Activated CD4-positive, alpha-beta T cell treated with anti-CD3 and anti-CD28 coated beads, Interleukin-2, amount 10 ng/mL, durations not matched to agents 7 days and 5 days (primary cell): ENCODE data around the gene MYL6B. TPM values are rescaled to one million over a fixed set of nuclear protein-coding genes. Genes with fewer than 3 reads are reported as not detected.

Source experiments
- CTCF ChIA-PET: fragments of 350-600 bp; sonication (Branson Sonifier 250); formaldehyde crosslinking; loops from one replicate; lab custom pipeline; 2021; ENCODE audit warnings: antibody characterized with exemption; lab: Charles Lee
- POLR2A ChIA-PET: fragments of 350-600 bp; sonication (Branson Sonifier 250); formaldehyde crosslinking; loops from one replicate; lab custom pipeline; 2021; ENCODE audit warnings: antibody characterized with exemption; lab: Charles Lee
- DNase-seq: peaks from one replicate; pipeline ENCODE4 v3.0.0-alpha.2; 2020
- H3K27ac Mint-ChIP-seq: one replicate; pipeline ENCODE4 v1.8.0; 2021; ENCODE audit warnings: mild to moderate bottlenecking, moderate library complexity, mixed read lengths
- H3K27me3 Mint-ChIP-seq: one replicate; pipeline ENCODE4 v1.8.0; 2021; ENCODE audit warnings: mixed read lengths
- H3K36me3 Mint-ChIP-seq: one replicate; pipeline ENCODE4 v1.8.0; 2021; ENCODE audit warnings: low read depth, mixed read lengths
- H3K4me1 Mint-ChIP-seq: one replicate; pipeline ENCODE4 v1.8.0; 2021; ENCODE audit warnings: mixed read lengths
- H3K4me3 Mint-ChIP-seq: one replicate; pipeline ENCODE4 v1.8.0; 2021; ENCODE audit warnings: mild to moderate bottlenecking, moderate library complexity, mixed read lengths
- H3K9me3 Mint-ChIP-seq: one replicate; pipeline ENCODE4 v1.8.0; 2021; ENCODE audit warnings: mixed read lengths
- total RNA-seq, 2 experiments: library from RNA; stranded (reverse); gene quantifications; one replicate each; pipeline ENCODE4 v1.2.3, GENCODE V29; 2021

MYL6B gene
- total RNA-seq, 2 experiments from 2014 or later = 56.6 to 63.4 TPM

- no peaks in the 10 kb centered on the region for H3K9me3 Mint-ChIP-seq
- POLR2A ChIA-PET = interaction anchor here (0.6 kb wide), 1 partner anchor 482 kb away, joined by 3 read pairs; no protein-coding TSS in a partner anchor
- peak overlapping the region; percentile 73 for H3K27ac Mint-ChIP-seq
- peaks cover 37% of the 10 kb centered on the region for H3K4me1 Mint-ChIP-seq
- H3K27me3 Mint-ChIP-seq = no peaks in the 10 kb centered on the region
- no peak for DNase-seq
- H3K4me3 Mint-ChIP-seq = no peak overlapping the region
- CTCF ChIA-PET = interaction anchor here (0.6 to 10.3 kb wide), 14 partner anchors 8 to 231 kb away, joined by 3 to 80 read pairs (median 4); partner anchors contain the start of genes ANKRD52, ESYT1, MYL6B and RNF41
- peaks cover 70% of the 10 kb centered on the region for H3K36me3 Mint-ChIP-seq
Measured at GRCh38 chr12:56162468-56163290, 10.3 kb downstream of the MYL6B start.

- H3K4me3 Mint-ChIP-seq = no peak overlapping the region
- no peak for DNase-seq
- peaks cover 37% of the 10 kb centered on the region for H3K4me1 Mint-ChIP-seq
- H3K36me3 Mint-ChIP-seq = peaks cover 69% of the 10 kb centered on the region
- POLR2A ChIA-PET = no interaction called here
- no peaks in the 10 kb centered on the region for H3K27me3 Mint-ChIP-seq
- no peak overlapping the region for H3K27ac Mint-ChIP-seq
- H3K9me3 Mint-ChIP-seq = no peaks in the 10 kb centered on the region
- CTCF ChIA-PET = interaction anchor here (1.0 to 10.3 kb wide), 10 partner anchors 9 to 58 kb away, joined by 3 to 80 read pairs (median 6); partner anchors contain the start of genes ESYT1, MYL6B, RNF41 and SMARCC2
Measured at GRCh38 chr12:56163533-56164344, 11.4 kb downstream of the MYL6B start.

DNA sequence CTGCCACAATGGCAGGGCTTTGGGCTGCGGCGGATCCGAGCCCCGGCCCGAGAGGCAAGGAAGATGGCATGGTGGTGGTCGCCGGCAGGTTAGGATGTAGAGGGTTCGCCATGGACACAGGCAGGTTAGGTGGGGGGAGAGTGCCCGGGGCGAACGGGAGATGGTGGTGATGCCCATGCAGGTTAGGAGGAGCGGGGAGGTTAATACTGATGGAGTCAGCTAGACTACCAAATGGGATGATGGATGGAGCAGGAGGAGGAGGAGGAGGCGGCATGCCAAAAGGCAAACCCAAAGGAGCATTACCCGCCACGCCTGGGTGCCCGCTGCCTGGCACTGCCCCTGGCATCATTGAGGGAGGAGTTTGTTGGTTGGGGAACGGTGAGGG lies 11.9 kb downstream of the MYL6B start:
- Mint-ChIP-seq H3K9me3 (no peaks in the 10 kb centered on the region), H3K36me3 (peaks cover 66% of the 10 kb centered on the region), H3K27ac (no peak overlapping the region), H3K4me3 (no peak overlapping the region), H3K4me1 (peaks cover 33% of the 10 kb centered on the region), H3K27me3 (no peaks in the 10 kb centered on the region)
- POLR2A ChIA-PET = no interaction called here
- DNase-seq = no peak
- CTCF ChIA-PET = interaction anchor here (1.5 to 10.3 kb wide), 2 partner anchors 11 to 25 kb away, joined by 6 to 80 read pairs; partner anchors contain the start of gene SMARCC2

DNA sequence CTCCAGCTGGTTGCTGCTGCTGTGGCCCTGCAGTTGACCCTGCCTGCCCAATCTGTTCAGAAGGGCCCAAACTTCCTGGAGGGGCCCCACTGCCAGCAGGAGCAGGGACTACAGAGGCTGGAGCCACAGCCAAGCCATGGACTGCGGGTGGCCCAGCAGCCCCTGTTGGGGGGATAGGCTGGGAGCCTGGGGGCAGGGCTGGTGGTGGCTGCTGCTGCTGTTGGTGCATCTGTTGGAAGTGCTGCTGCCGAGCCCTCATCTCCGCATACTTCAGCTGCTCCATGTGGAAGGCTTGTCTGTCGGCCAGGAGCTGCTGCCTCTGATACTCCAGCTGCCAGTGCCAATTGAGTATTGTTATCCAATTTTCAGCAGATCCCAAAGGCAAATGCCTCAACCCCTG lies 13.0 kb downstream of the MYL6B start:
- Mint-ChIP-seq H3K9me3 (no peaks in the 10 kb centered on the region), H3K4me1 (peaks cover 22% of the 10 kb centered on the region), H3K27me3 (no peaks in the 10 kb centered on the region), H3K27ac (no peak overlapping the region), H3K36me3 (peaks cover 65% of the 10 kb centered on the region), H3K4me3 (no peak overlapping the region)
- DNase-seq = no peak
- CTCF ChIA-PET = interaction anchor here (0.6 to 10.3 kb wide), 6 partner anchors 10 to 587 kb away, joined by 4 to 80 read pairs (median 4); partner anchors contain the start of genes PRIM1, SMARCC2 and ZC3H10
- POLR2A ChIA-PET = interaction anchor here (0.7 kb wide), 1 partner anchor 9 kb away, joined by 4 read pairs; no protein-coding TSS in a partner anchor

DNA sequence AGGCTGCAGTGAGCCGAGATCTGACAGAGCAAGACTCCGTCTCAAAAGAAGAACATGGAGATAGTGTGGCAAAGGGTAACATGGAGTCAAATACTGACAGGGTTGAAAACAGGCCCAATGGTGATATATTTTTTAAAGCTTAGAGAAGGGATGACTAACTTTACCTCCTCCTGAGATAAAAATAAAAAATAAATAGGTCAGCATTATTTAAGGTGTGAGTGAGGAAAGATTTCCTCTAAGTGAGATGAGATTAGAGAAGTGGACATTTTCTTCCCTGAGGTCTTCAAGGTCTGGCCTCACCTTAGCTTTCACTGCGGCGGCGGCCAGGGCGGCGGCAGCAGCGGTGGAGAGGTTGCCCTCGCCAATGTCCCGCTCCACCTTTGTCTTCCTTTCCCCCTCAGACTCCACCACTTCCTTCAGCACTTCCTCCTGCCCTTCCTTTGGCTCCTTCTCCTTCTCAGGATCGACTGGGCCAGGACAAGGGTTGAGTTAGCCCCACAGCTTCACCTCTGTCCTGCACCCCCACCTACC lies 16.9 kb downstream of the MYL6B start:
- ChIA-PET POLR2A (no interaction called here), CTCF (interaction anchor here (1.6 kb wide), 1 partner anchor 20 kb away, joined by 6 read pairs; the partner anchor contains the start of gene SMARCC2)
- H3K27ac Mint-ChIP-seq = peak overlapping the region; percentile 54
- H3K27me3 Mint-ChIP-seq = no peaks in the 10 kb centered on the region
- peaks cover 2% of the 10 kb centered on the region for H3K4me1 Mint-ChIP-seq
- H3K36me3 Mint-ChIP-seq = peaks cover 61% of the 10 kb centered on the region
- no peak for DNase-seq
- H3K9me3 Mint-ChIP-seq = no peaks in the 10 kb centered on the region
- H3K4me3 Mint-ChIP-seq = no peak overlapping the region

- no peak for DNase-seq
- Mint-ChIP-seq H3K4me3 (no peak overlapping the region), H3K36me3 (peaks cover 61% of the 10 kb centered on the region), H3K27ac (no peak overlapping the region), H3K27me3 (no peaks in the 10 kb centered on the region), H3K4me1 (no peaks in the 10 kb centered on the region), H3K9me3 (no peaks in the 10 kb centered on the region)
- CTCF ChIA-PET = interaction anchor here (0.7 to 2.8 kb wide), 3 partner anchors 12 to 23 kb away, joined by 3 to 15 read pairs (median 3); partner anchors contain the start of gene SMARCC2
- POLR2A ChIA-PET = no interaction called here
Measured at GRCh38 chr12:56172839-56173238, 20.5 kb downstream of the MYL6B start.

- ChIA-PET POLR2A (no interaction called here), CTCF (interaction anchor here (5.2 kb wide), 1 partner anchor 11 kb away, joined by 44 read pairs; the partner anchor contains the start of gene SMARCC2)
- peak overlapping the region; percentile 19 for H3K27ac Mint-ChIP-seq
- no peaks in the 10 kb centered on the region for H3K9me3 Mint-ChIP-seq
- no peaks in the 10 kb centered on the region for H3K27me3 Mint-ChIP-seq
- peaks cover 61% of the 10 kb centered on the region for H3K36me3 Mint-ChIP-seq
- no peaks in the 10 kb centered on the region for H3K4me1 Mint-ChIP-seq
- H3K4me3 Mint-ChIP-seq = no peak overlapping the region
- DNase-seq = no peak
Measured at GRCh38 chr12:56178347-56178746, 26.0 kb downstream of the MYL6B start.

GRCh38 chr12:56186957-56187356 lies 34.6 kb downstream of the MYL6B start:
- peaks cover 43% of the 10 kb centered on the region for H3K4me1 Mint-ChIP-seq
- H3K9me3 Mint-ChIP-seq = no peaks in the 10 kb centered on the region
- ChIA-PET CTCF (interaction anchor here (3.8 to 6.7 kb wide), 6 partner anchors 11 to 68 kb away, joined by 39 to 99 read pairs (median 80); partner anchors contain the start of genes ESYT1, MYL6, RNF41 and RPL41), POLR2A (no interaction called here)
- no peaks in the 10 kb centered on the region for H3K27me3 Mint-ChIP-seq
- H3K36me3 Mint-ChIP-seq = peaks cover 42% of the 10 kb centered on the region
- peak overlapping the region; percentile 90 for H3K4me3 Mint-ChIP-seq
- DNase-seq = no peak
- H3K27ac Mint-ChIP-seq = no peak overlapping the region

- H3K4me3 Mint-ChIP-seq = peak overlapping the region; percentile 90
- peak; percentile 20 for DNase-seq
Measured at GRCh38 chr12:56188131-56188777, 35.9 kb downstream of the MYL6B start.

DNA sequence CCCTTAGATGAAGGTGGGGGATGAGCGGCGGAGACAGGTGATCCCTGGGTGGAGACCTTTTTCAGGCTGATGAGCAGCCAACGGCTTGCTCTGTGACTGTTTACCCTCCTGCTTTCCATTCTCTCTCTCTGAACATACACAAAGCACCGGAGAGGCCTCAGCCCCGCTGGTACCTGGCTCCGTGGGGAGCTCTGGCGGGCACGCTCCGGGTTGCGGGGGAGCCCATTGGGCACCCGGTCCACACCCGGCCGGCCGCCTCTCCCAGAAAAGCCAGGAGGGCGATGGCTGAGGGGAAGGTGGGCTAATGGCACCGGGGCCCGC lies 36.4 kb downstream of the MYL6B start:
- H3K4me3 Mint-ChIP-seq = peak overlapping the region; percentile 90
- no peaks in the 10 kb centered on the region for H3K27me3 Mint-ChIP-seq
- peak; percentile 26 for DNase-seq
- peak overlapping the region; percentile 85 for H3K27ac Mint-ChIP-seq
- CTCF ChIA-PET = interaction anchor here (0.7 to 6.7 kb wide), 40 partner anchors 9 to 451 kb away, joined by 3 to 99 read pairs (median 7); partner anchors contain the start of genes ANKRD52, CNPY2, ESYT1 and MIP
- H3K9me3 Mint-ChIP-seq = no peaks in the 10 kb centered on the region
- POLR2A ChIA-PET = interaction anchor here (1.1 to 1.4 kb wide), 2 partner anchors 60 to 70 kb away, joined by 3 to 5 read pairs; partner anchors contain the start of genes ESYT1 and ZC3H10
- peaks cover 56% of the 10 kb centered on the region for H3K4me1 Mint-ChIP-seq
- H3K36me3 Mint-ChIP-seq = peaks cover 42% of the 10 kb centered on the region

More at GRCh38 chr12:56188131-56188777, 35.9 kb downstream of the MYL6B start:
- ChIA-PET CTCF (interaction anchor here (1.0 to 6.7 kb wide), 19 partner anchors 12 to 450 kb away, joined by 3 to 99 read pairs (median 13); partner anchors contain the start of genes ESYT1, MYL6, PA2G4 and RAB5B), POLR2A (interaction anchor here (1.4 kb wide), 1 partner anchor 70 kb away, joined by 5 read pairs; the partner anchor contains the start of gene ZC3H10)
- Mint-ChIP-seq H3K4me1 (peaks cover 53% of the 10 kb centered on the region), H3K27ac (peak overlapping the region; percentile 85), H3K27me3 (no peaks in the 10 kb centered on the region), H3K9me3 (no peaks in the 10 kb centered on the region), H3K36me3 (peaks cover 41% of the 10 kb centered on the region)
